ENCODE data around the gene LAP3. TPM values are rescaled to one million over a fixed set of nuclear protein-coding genes. Genes with fewer than 3 reads are reported as not detected.

Gene LAP3
- total RNA-seq, 8 experiments from 2014 or later: 17.6 to 129 (median 55.4) TPM

DNA sequence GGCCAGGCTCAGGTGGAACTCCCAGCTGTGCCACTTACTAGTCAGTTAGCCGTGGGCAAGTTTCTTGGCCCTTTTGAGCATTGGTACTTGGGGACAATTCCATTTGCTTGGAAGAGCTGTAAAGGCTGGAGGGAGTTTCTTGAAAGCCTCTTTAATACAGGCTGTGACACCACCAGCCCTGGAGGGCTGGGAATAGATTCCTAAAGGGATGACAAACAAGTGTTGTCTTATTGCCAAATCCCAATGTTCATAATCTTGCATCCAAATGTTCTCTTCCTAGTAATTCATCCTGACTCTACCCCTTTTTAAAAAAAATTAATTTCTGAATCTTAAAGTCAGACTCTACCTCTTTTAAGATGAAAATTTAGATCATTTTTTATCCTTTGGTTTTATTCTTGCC is 22.8 kb downstream of the LAP3 start:
- Histone ChIP-seq H3K4me3 (no peak overlapping the region), H3K27ac (no peak overlapping the region), H3K4me1 (replicated peaks in 1 of 2) (no peaks in the 10 kb centered on the region)
- 56 to 100% (median 80%) methylated on average over 1 of the region's 1 CpG; no CpG with 5 or more reads in 3 of the 10 experiments for WGBS, 10 experiments
- ATAC-seq (replicated peaks in 6 of 8): no peak
- in situ Hi-C loops (cut with MboI; ENCODE audit: low pct_unique_long_range_greater_than_20kb in 2 of 9, low sequenced_read_pairs in 9 of 9, unreplicated experiment in 9 of 9): no loop called here

DNA sequence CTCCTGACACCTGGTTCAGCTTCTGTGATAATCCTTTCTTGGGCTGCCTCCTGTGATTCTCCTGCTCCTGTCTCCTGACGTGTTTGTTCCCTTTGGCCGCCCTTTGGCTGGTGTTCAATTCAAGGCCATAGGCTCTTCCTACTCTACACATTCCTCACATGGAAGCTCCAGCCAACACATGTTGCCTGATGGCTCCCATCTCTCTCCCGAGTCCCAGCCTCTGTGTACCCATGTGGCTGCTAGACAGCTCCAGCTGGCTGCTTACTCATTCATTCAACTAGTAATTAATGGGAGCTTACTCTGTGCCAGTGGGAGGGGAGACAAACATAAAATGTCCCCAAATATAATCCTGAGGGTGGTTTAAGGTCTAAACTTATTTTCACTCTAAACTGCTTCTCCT is 28.2 kb downstream of the LAP3 start:
- Histone ChIP-seq H3K4me3 (no peak overlapping the region), H3K27ac (no peak overlapping the region), H3K4me1 (replicated peaks in 1 of 2) (no peaks in the 10 kb centered on the region)
- 42 to 100% (median 89%) methylated on average over 2 to 3 of the region's 3 CpGs; no CpG with 5 or more reads in 5 of the 10 experiments for WGBS, 10 experiments
- in situ Hi-C loops (cut with MboI; ENCODE audit: low pct_unique_long_range_greater_than_20kb in 2 of 9, low sequenced_read_pairs in 9 of 9, unreplicated experiment in 9 of 9): no loop called here
- ATAC-seq (replicated peaks in 6 of 8): peak in 3 of 8 experiments; percentile 36 to 86 (median 52)

DNA sequence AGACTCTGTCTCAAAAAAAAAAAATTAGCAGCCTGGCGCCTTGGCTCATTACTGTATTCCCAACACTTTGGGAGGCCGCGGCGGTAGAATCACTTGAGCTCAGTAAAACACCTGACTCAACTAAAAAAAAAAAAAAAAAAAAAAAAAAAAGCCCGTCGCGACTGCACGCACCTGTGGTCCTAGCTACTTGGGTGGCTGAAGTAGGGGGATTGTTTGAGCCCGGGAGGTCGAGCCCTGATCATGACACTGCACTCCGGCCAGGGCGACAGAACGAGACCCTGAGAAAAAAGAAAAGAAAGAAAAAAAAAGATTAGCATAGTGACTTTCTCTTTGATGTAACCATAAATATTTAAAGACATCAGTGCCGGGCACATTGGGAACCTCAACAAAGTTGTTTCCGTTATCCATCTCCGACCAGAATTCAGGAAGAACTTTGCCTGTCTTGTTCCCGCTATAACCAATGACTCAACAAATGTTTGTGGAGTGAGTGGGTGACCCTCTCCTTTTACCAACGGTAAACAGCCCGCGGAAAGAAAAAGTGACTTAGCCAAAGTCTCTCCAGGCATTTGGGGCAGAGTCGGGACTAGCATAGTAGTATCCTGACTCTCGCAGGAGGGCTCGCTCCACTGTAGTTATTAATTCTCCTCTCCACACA is 36.9 kb downstream of the LAP3 start:
- H3K4me3 ChIP-seq: peak overlapping the region; percentile 73 to 99 (median 92)
- ATAC-seq (replicated peaks in 6 of 8): peak; percentile 75 to 82 (median 78)
- H3K4me1 ChIP-seq (replicated peaks in 1 of 2): peaks cover 7 to 11% of the 10 kb centered on the region in 2 donors
- in situ Hi-C loops (cut with MboI; ENCODE audit: low pct_unique_long_range_greater_than_20kb in 2 of 9, low sequenced_read_pairs in 9 of 9, unreplicated experiment in 9 of 9): no loop called here
- H3K27ac ChIP-seq: peak overlapping the region in 1 of 2 donors; percentile 6
- 0 to 16% (median 0%) methylated on average over 2 to 18 of the region's 23 CpGs for WGBS, 10 experiments

DNA sequence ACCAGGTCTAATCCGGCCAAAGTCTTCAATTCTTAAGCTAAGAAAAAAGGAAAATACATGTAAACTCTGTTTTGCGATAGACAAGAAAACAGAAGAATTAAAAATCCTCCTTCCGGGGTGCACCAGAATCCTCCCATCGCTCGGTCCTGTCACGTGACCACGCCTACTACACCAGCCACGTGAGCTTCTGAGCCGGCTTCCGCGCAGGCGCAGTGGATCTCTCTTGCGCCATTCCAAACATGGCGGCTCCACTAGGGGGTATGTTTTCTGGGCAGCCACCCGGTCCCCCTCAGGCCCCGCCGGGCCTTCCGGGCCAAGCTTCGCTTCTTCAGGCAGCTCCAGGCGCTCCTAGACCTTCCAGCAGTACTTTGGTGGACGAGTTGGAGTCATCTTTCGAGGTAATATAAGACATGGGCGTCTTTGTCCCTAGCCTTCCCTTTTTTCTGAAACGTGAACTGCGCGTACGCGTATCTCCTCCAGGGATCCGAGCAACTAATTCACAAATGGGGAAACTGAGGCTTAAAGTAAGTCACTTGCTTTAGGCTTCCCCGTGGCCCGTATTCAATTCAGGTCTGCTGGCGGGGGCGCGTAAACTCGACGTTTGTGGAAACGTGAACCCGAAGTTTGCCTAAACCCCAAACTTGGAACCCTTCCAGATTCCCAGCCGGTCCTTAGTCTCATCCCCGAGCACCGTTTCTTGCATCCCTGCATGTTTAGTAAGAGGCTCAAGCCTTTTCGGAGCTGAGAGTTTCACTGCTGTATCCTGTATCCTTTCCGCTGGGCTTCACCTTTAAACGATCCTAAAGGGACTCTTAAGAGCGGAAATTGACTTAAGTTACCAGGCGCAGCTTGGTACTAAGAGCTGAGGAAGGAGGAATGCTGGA is 37.7 kb downstream of the LAP3 start, which contains the start of gene MED28:
Gene MED28, plus strand, starts transcription at position 226 of the 884 bp plus-strand sequence. Its CDS starts 14 bp downstream, at position 240.
- H3K4me3 ChIP-seq: peak within 1 kb of the TSS; percentile 73 to 99 (median 92)
- peak within 1 kb of the TSS; percentile 73 to 86 for H3K27ac ChIP-seq
- peaks cover 7 to 11% of the 10 kb centered on the region in 2 donors for H3K4me1 ChIP-seq (replicated peaks in 1 of 2)
- WGBS, 10 experiments: 0 to 5% (median 0%) methylated on average over 1 to 30 of the region's 46 CpGs
- ATAC-seq (replicated peaks in 6 of 8): peak; percentile 85 to 98 (median 94)
- in situ Hi-C loops (cut with MboI; ENCODE audit: low pct_unique_long_range_greater_than_20kb in 2 of 9, low sequenced_read_pairs in 9 of 9, unreplicated experiment in 9 of 9): no loop called here

DNA sequence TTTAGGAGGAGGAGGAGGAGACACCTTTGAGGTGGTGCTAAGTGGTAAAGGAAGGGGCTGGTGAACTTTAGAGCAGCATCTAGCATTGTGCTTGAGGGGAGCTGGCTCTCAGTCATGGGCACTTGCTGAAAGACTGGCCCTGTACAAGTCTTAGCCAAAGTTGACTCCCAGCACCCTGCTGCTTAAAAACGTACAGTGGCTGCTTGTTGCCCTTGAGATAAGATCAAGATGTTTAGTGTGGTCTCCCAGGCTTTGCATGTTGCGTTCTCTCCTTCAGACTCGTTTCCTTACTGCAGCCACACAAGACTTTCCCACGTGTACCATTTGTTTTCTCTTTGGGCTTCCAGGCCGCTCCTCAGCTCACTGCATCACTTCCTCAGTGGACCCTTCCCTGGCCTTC is 39.3 kb downstream of the LAP3 start:
- in situ Hi-C loops (cut with MboI; ENCODE audit: low pct_unique_long_range_greater_than_20kb in 2 of 9, low sequenced_read_pairs in 9 of 9, unreplicated experiment in 9 of 9): no loop called here
- ATAC-seq (replicated peaks in 6 of 8): no peak
- Histone ChIP-seq H3K4me1 (replicated peaks in 1 of 2) (peaks cover 7 to 11% of the 10 kb centered on the region in 2 donors), H3K4me3 (no peak overlapping the region), H3K27ac (no peak overlapping the region)
- 60 to 100% (median 96%) methylated on average over 1 to 5 of the region's 5 CpGs; no CpG with 5 or more reads in 2 of the 10 experiments for WGBS, 10 experiments

DNA sequence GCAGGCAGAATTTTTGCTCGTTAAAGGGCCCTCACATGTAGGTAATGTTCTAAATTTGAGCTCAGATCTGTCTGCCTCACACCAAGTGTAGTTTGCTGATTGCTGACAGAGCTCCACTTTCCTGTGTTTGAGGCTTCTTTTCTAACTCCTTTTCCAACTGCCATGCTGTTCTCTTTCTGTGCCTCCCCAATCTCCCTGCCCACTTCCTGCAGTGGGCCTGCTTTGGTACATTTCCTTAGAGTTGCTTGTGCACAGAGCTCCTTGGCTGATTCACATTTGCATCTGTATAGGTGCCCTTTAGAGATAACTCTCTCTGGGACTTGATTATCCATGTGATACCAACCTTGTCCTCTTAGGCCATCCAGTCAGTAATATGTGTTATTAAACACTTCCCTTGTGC is 41.9 kb downstream of the LAP3 start:
- H3K4me1 ChIP-seq (replicated peaks in 1 of 2): peaks cover 7 to 11% of the 10 kb centered on the region in 2 donors
- H3K4me3 ChIP-seq: no peak overlapping the region
- 0 to 67% (median 25%) methylated on average over 1 of the region's 1 CpG; no CpG with 5 or more reads in 6 of the 10 experiments for whole genome bisulfite sequencing, 10 experiments
- no peak overlapping the region for H3K27ac ChIP-seq
- in situ Hi-C loops (cut with MboI; ENCODE audit: low pct_unique_long_range_greater_than_20kb in 2 of 9, low sequenced_read_pairs in 9 of 9, unreplicated experiment in 9 of 9): no loop called here
- ATAC-seq (replicated peaks in 6 of 8): no peak

DNA sequence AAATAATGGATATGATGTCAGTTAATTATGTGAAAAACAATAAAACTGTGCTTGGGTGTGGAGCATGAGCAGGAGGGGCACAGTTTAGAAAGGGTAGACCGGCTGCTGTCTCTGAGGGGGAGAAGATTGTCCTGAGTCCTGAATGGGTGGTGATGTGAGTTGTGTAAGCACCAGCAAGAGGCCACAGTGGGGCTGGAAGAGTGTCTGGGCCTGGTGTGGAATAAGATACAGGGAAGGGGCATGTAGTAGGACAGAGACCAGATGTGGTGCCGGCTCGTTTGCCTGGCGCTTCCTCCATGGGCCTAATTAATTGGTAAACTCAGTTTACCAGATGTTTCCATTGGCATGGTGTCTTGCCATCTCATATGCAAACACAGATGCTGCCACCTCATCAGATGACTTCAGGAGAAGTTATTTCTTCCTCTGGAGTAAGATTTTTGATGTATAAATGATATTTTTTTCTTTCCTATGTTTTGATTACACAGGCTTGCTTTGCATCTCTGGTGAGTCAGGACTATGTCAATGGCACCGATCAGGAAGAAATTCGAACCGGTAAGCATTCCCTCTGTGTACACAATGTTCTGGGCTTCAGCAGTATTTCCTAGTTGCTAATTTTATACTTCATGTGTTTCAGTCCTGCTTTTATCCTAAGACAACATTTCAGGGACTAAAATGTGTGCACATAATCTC is 42.6 kb downstream of the LAP3 start:
- 18 to 92% (median 55%) methylated on average over 2 to 7 of the region's 7 CpGs; no CpG with 5 or more reads in 2 of the 10 experiments for WGBS, 10 experiments
- Histone ChIP-seq H3K27ac (no peak overlapping the region), H3K4me3 (no peak overlapping the region), H3K4me1 (replicated peaks in 1 of 2) (peaks cover 7 to 11% of the 10 kb centered on the region in 2 donors)
- in situ Hi-C loops (cut with MboI; ENCODE audit: low pct_unique_long_range_greater_than_20kb in 2 of 9, low sequenced_read_pairs in 9 of 9, unreplicated experiment in 9 of 9): no loop called here
- peak in 1 of 8 experiments; percentile 59 for ATAC-seq (replicated peaks in 6 of 8)

DNA sequence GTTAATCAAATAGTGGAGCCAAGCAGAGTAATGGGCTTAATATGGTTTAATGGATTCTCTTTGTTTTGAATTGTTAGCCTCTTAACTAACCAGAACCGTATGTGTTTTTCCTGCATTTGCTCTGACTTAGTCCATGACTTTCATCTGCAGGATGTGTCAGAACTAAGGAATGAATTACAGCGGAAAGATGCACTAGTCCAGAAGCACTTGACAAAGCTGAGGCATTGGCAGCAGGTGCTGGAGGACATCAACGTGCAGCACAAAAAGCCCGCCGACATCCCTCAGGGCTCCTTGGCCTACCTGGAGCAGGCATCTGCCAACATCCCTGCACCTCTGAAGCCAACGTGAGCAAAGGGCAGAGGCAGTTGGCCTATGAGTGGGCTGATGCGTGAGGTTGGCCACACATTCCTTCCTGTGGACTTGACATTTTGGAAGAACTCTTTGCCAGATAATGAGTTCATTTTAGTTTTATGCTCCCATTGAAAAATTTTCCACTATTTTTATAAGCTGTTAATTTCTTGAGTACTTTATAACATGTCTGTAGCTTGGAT is 46.5 kb downstream of the LAP3 start:
- Histone ChIP-seq H3K4me3 (no peak overlapping the region), H3K4me1 (replicated peaks in 1 of 2) (no peaks in the 10 kb centered on the region), H3K27ac (no peak overlapping the region)
- in situ Hi-C loops (cut with MboI; ENCODE audit: low pct_unique_long_range_greater_than_20kb in 2 of 9, low sequenced_read_pairs in 9 of 9, unreplicated experiment in 9 of 9): no loop called here
- 8 to 100% (median 73%) methylated on average over 1 to 7 of the region's 7 CpGs; no CpG with 5 or more reads in 3 of the 10 experiments for WGBS, 10 experiments
- no peak for ATAC-seq (replicated peaks in 6 of 8)

DNA sequence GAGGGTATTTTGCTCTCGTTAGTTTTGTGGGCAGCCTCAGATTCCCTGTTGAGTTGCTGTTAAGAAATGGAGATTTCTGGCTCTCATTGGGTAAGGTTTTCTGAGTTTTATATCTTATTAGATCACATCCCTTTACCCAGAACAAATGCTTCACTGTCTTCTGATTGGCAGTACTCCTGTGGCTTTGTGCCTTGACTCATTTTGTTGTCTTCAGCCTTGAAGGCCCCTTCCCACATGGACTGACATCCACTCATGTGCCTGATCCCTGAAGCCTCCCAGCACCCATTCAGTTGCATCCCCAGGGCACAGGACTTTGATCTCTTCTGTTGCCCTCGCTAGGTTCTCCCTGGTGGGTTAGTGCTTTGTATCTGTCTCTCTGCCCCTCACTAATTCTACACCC is 47.8 kb downstream of the LAP3 start:
- in situ Hi-C loops (cut with MboI; ENCODE audit: low pct_unique_long_range_greater_than_20kb in 2 of 9, low sequenced_read_pairs in 9 of 9, unreplicated experiment in 9 of 9): no loop called here
- Histone ChIP-seq H3K27ac (no peak overlapping the region), H3K4me1 (replicated peaks in 1 of 2) (no peaks in the 10 kb centered on the region), H3K4me3 (no peak overlapping the region)
- 33 to 100% (median 93%) methylated on average over 1 to 2 of the region's 2 CpGs; no CpG with 5 or more reads in 5 of the 10 experiments for WGBS, 10 experiments
- ATAC-seq (replicated peaks in 6 of 8): no peak

DNA sequence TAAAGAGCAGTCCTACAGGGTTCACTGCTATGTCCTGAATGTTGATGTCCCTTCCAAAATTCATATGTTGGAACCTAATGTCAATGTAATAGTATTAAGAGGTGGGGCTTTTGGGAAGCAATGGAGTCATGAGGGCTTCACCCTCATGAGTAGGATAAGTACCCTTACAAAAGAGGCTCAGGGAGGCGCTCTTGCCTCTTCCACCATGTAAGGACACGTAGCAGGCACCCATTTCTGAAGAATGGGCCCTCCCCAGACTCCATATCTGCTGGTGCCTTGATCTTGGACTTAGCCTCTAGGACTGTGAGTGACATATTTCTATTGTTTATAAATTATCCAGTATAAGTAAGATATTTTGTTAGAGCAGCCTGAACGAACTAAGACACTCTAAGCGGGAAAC is 53.2 kb downstream of the LAP3 start:
- no peaks in the 10 kb centered on the region for H3K4me1 ChIP-seq (replicated peaks in 1 of 2)
- H3K4me3 ChIP-seq: no peak overlapping the region
- no peak overlapping the region for H3K27ac ChIP-seq
- ATAC-seq (replicated peaks in 6 of 8): no peak
- 72 to 100% (median 100%) methylated on average over 2 to 3 of the region's 4 CpGs; no CpG with 5 or more reads in 1 of the 10 experiments for WGBS, 10 experiments
- in situ Hi-C loops (cut with MboI; ENCODE audit: low pct_unique_long_range_greater_than_20kb in 2 of 9, low sequenced_read_pairs in 9 of 9, unreplicated experiment in 9 of 9): no loop called here

DNA sequence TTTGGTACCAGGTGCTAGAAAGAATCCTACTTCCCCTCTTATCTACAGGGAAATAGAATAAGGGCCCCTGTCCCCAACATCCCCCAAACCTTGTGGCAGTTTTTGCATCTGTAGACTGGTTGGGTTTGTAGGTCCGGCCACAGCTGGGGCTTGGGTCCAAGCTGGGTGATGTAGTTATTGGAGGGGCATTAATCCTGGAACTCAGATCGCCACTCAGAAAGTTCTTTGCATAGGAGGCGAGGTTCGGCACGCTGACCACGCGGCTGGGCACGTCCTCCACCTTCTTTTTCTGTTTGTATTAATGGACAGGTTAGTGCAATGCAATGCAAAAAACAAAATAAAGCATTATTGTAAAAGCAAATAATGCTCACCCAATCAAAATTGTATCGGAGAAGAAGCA is 56.6 kb downstream of the LAP3 start:
- in situ Hi-C loops (cut with MboI; ENCODE audit: low pct_unique_long_range_greater_than_20kb in 2 of 9, low sequenced_read_pairs in 9 of 9, unreplicated experiment in 9 of 9): no loop called here
- ATAC-seq (replicated peaks in 6 of 8): no peak
- no peak overlapping the region for H3K4me3 ChIP-seq
- WGBS, 10 experiments: 80 to 100% (median 98%) methylated on average over 1 to 8 of the region's 9 CpGs; no CpG with 5 or more reads in 2 of the 10 experiments
- no peak overlapping the region for H3K27ac ChIP-seq
- no peaks in the 10 kb centered on the region for H3K4me1 ChIP-seq (replicated peaks in 1 of 2)

DNA sequence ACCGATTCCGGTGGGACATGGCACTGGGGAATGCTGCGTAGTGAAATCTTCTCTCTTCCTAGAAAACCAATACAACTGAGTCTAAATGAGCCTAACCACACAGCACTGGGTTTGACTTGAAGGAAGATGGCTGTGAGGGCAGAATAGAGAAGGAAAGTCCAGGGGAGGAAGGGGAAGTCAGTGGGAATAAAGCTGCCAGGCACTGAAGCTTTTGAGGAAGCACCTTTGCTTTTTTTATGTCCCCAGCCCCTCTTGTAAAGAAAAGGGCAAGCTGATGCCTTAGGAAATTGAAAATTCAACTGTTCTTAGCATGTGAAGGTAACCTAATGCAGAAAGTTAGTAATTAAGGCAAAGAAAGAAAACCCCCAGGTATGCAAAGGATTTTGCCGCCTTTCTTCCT is 58.1 kb downstream of the LAP3 start:
- Histone ChIP-seq H3K27ac (no peak overlapping the region), H3K4me1 (replicated peaks in 1 of 2) (no peaks in the 10 kb centered on the region), H3K4me3 (no peak overlapping the region)
- no peak for ATAC-seq (replicated peaks in 6 of 8)
- WGBS, 10 experiments: 85 to 100% (median 99%) methylated on average over 1 to 4 of the region's 4 CpGs
- in situ Hi-C loops (cut with MboI; ENCODE audit: low pct_unique_long_range_greater_than_20kb in 2 of 9, low sequenced_read_pairs in 9 of 9, unreplicated experiment in 9 of 9): no loop called here
